GM12891 (cell line): Measurements from ENCODE around the gene USP38.
A peak's percentile ranks its signal among the peaks of the same experiment; 100 is the strongest.

ENCODE experiments used
- DNase-seq: peaks from one replicate; pipeline ENCODE4 v3.0.0; 2011; ENCODE audit warnings: low spot score; ENCODE audit not compliant: insufficient read length
- FAIRE-seq: peaks from 2 replicates; lab custom pipeline; 2011; peaks lifted over from hg19 to GRCh38; lab: Jason Lieb, UNC
- PAX5 ChIP-seq: IDR thresholded peaks from 2 replicates; pipeline ENCODE4 v1.6.1; 2011; ENCODE audit warnings: low read length, moderate library complexity, mild to moderate bottlenecking; ENCODE audit not compliant: insufficient read depth, severe bottlenecking
- POLR2A ChIP-seq: IDR thresholded peaks from 2 replicates; pipeline ENCODE4 v1.6.1; 2011; ENCODE audit warnings: low read depth, low read length, control low read depth
- POLR2AphosphoS5 ChIP-seq: IDR thresholded peaks from 2 replicates; pipeline ENCODE4 v1.6.1; 2011; ENCODE audit warnings: low read depth, low read length, control low read depth
- POU2F2 ChIP-seq: IDR thresholded peaks from 2 replicates; pipeline ENCODE4 v1.6.1; 2011; ENCODE audit warnings: low read depth, mild to moderate bottlenecking, control low read depth, low read length, moderate library complexity
- SPI1 ChIP-seq: IDR thresholded peaks from 2 replicates; pipeline ENCODE4 v1.6.1; 2011; ENCODE audit warnings: low read depth, low read length, control low read depth
- TAF1 ChIP-seq: IDR thresholded peaks from 2 replicates; pipeline ENCODE4 v1.6.1; 2011; ENCODE audit warnings: low read depth, low read length, control low read depth

The USP38 gene

GRCh38 chr4:143183513-143184216 lies 1.1 kb upstream of the USP38 start:
- TF ChIP-seq POLR2AphosphoS5 = no peak
- TF ChIP-seq POU2F2 = no peak
- FAIRE-seq (peak; percentile 41), DNase-seq (no peak)

DNA sequence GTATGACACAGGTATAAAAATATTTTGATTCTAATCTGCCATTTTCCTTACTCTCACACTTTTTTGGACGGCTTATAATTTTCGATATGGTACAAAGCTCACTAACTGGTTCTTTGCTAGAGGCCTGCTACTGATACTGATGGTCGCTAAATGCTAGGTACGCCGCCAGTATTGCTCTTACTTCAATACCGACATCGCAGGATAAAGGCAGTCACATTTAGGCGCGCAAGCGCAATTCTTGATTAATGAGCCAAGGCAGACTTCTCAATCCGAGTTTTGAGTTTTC lies 557 bp upstream of the USP38 start:
- no peak for TF ChIP-seq POLR2AphosphoS5
- no peak for TF ChIP-seq SPI1
- no peak for TF ChIP-seq POU2F2
- TF ChIP-seq TAF1 = no peak
- TF ChIP-seq PAX5 = no peak
- no peak for TF ChIP-seq POLR2A
- DNase-seq = no peak
- no peak for FAIRE-seq

- FAIRE-seq = peak; percentile 77
- no peak for TF ChIP-seq PAX5
- TF ChIP-seq SPI1 = no peak
- no peak for TF ChIP-seq POLR2AphosphoS5
- no peak for TF ChIP-seq POLR2A
- TF ChIP-seq POU2F2 = no peak
- TF ChIP-seq TAF1 = no peak
- DNase-seq = no peak
Observed at GRCh38 chr4:143185253-143186107, 763 bp downstream of the USP38 start.

GRCh38 chr4:143186212-143186611 lies 1.5 kb downstream of the USP38 start:
- no peak for DNase-seq
- TF ChIP-seq SPI1 (no peak), TAF1 (no peak), POLR2A (no peak)
- no peak for FAIRE-seq

GRCh38 chr4:143186649-143187048 lies 1.9 kb downstream of the USP38 start:
- DNase-seq = no peak
- TF ChIP-seq SPI1 (no peak), POU2F2 (no peak), PAX5 (no peak), POLR2AphosphoS5 (no peak), TAF1 (no peak), POLR2A (no peak)
- FAIRE-seq = peak; percentile 50

- TF ChIP-seq PAX5 = no peak
- peak; percentile 47; the same call in 1 of the 2 replicates for TF ChIP-seq SPI1
- no peak for DNase-seq
Observed at GRCh38 chr4:143188136-143189088, 3.7 kb downstream of the USP38 start.

GRCh38 chr4:143189528-143189927 lies 4.8 kb downstream of the USP38 start:
- TF ChIP-seq POLR2A (no peak), SPI1 (no peak), TAF1 (no peak)
- FAIRE-seq = no peak
- DNase-seq = no peak

More at GRCh38 chr4:143188136-143189088, 3.7 kb downstream of the USP38 start:
- no peak for FAIRE-seq

- no peak for DNase-seq
- TF ChIP-seq SPI1 (no peak), TAF1 (no peak), POLR2AphosphoS5 (no peak), POLR2A (no peak), POU2F2 (no peak), PAX5 (no peak)
- no peak for FAIRE-seq
Observed at GRCh38 chr4:143195581-143195980, 10.9 kb downstream of the USP38 start.

DNA sequence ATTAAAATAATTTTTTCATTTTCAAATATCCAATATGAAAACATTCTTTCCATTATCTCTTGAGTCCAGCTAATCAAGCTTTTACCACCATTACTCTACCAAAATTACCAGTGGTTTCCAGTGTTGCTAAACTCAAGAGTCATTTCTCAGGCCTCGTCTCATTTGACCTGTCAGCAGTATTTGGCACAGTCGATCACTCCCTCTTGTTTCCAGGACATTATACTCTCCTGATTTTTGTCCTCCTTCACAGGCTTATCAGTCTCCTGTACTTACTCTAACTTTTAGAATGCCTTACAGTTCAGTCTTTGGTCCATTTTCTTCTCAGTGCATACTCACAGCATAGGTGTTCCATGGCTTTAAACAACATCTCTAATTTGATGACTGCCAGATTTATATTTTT lies 11.6 kb downstream of the USP38 start:
- FAIRE-seq (no peak), DNase-seq (no peak)
- TF ChIP-seq POU2F2 = no peak
- TF ChIP-seq PAX5 = no peak
- no peak for TF ChIP-seq POLR2AphosphoS5
- TF ChIP-seq SPI1 = no peak
- no peak for TF ChIP-seq TAF1
- TF ChIP-seq POLR2A = no peak

DNA sequence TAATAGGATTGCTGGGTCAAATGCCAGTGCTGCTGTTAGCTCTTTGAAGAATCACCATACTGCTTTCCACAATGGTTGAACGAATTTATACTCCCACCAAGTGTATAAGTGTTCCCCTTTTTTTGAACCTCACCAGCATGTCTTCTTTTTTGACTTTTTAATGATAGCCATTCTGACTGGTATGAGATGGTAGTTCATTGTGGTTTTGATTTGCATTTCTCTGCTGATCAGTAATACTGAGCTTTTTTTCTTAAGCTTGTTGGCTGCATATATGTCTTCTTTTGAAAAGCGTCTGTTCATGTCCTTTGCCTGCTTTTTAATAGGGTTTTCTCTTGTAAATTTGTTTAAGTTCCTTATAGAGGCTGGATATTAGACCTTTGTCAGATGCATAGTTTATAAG lies 14.8 kb downstream of the USP38 start:
- FAIRE-seq (peak; percentile 56), DNase-seq (no peak)
- TF ChIP-seq SPI1 (no peak), POLR2A (no peak), POU2F2 (no peak), TAF1 (no peak)

- FAIRE-seq (no peak), DNase-seq (no peak)
- no peak for TF ChIP-seq POLR2A
- TF ChIP-seq PAX5 = no peak
- TF ChIP-seq TAF1 = no peak
- no peak for TF ChIP-seq POLR2AphosphoS5
- TF ChIP-seq SPI1 = no peak
- no peak for TF ChIP-seq POU2F2
Observed at GRCh38 chr4:143202824-143203223, 18.1 kb downstream of the USP38 start.
